ENCODE measurements around the gene APOA5. TPM values are rescaled to one million over a fixed set of nuclear protein-coding genes. Genes with fewer than 3 reads are reported as not detected.
"Not testable (repeated sequence)": the region's sequence is repeated elsewhere in the genome, so short reads cannot be mapped to it uniquely, and the experiment has no call there.

APOA5 gene
- not detected for total RNA-seq

GRCh38 chr11:116791813-116792143 lies at the start of gene APOA5:
TSS of gene APOA5 (minus strand) at chr11:116791879. CDS start at chr11:116791860, 19 bp downstream.
- peaks cover 5% of the 10 kb centered on the region for H3K36me3 Mint-ChIP-seq (ENCODE audit: low read depth)
- no peaks in the 10 kb centered on the region for H3K9me3 Mint-ChIP-seq
- H3K27me3 Mint-ChIP-seq: no peaks in the 10 kb centered on the region
- H3K4me1 Mint-ChIP-seq: peaks cover 23% of the 10 kb centered on the region
- no peak within 1 kb of the TSS for H3K4me3 Mint-ChIP-seq
- POLR2A ChIA-PET: interaction anchor here (1.0 to 1.1 kb wide), 2 partner anchors 44 to 62 kb away, joined by 3 to 6 read pairs; no protein-coding TSS in a partner anchor
- no peak for DNase-seq
- H3K27ac Mint-ChIP-seq: peak within 1 kb of the TSS; percentile 10
- CTCF ChIA-PET: interaction anchor here (0.6 to 4.4 kb wide), 21 partner anchors 8 to 435 kb away, joined by 3 to 33 read pairs (median 5); partner anchors contain the start of genes APOC3, PAFAH1B2 and SIK3

DNA sequence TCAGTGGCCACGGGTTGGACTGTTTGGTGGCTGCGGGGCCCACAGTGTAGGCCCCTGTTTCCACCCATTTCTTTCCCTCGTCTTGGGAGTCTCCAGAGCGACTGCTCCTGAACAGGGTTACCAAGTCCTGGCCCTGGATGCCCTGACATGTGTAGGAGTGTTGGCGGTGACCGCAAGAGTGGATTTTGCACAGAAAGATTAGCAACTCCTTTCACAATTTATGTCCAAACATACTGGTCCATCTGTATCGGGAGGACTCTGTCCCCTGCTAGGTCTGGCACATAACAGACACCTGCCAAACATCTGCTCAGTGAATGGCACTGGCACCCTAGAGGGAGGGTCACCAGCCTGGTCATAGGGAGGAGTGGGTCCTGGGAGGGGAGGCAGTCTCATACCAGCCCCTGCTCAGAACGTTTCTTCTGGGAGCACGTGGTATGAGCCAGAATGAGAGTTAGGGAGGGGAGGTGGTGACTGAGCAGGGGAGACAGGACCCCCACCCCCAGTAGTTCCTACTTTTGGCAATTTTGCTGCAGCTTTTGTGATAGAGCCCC lies 49.1 kb upstream of the APOA5 start:
- Mint-ChIP-seq H3K4me3 (no peak overlapping the region), H3K27ac (no peak overlapping the region), H3K9me3 (no peaks in the 10 kb centered on the region), H3K36me3 (ENCODE audit: low read depth) (peaks cover 18% of the 10 kb centered on the region), H3K27me3 (no peaks in the 10 kb centered on the region), H3K4me1 (peaks cover 4% of the 10 kb centered on the region)
- DNase-seq: no peak
- ChIA-PET POLR2A (no interaction called here), CTCF (interaction anchor here (0.9 to 1.3 kb wide), 2 partner anchors 18 to 199 kb away, joined by 3 to 4 read pairs; partner anchors contain the start of gene APOA4)

DNA sequence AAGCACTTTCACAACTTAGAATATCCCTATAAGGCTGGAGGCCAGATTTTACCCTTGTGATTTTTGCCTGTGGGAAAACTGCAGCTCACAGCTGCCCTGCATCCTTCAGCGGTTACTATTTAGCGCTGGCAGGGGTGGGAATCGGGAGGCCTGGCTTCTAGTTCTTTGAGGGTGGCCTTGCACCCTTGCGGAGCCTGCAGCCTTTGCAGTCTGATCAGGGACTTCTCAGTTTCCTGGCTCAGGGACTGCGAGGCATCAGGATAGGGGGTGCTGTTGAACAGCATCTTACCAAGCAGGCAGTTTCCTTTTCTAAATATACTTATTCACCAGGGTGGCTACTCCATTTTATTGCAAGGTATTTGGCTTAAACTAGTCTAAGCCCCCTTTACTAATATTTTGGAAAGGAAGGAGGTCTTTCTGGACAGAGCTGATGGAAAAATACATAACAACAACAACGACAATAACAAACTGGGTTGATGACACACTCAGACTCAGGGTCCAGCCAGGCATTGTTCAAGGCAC lies 48.6 kb upstream of the APOA5 start:
- Mint-ChIP-seq H3K27me3 (no peaks in the 10 kb centered on the region), H3K36me3 (ENCODE audit: low read depth) (peaks cover 13% of the 10 kb centered on the region), H3K4me1 (peaks cover 9% of the 10 kb centered on the region), H3K27ac (no peak overlapping the region), H3K9me3 (no peaks in the 10 kb centered on the region), H3K4me3 (no peak overlapping the region)
- ChIA-PET POLR2A (no interaction called here), CTCF (no interaction called here)
- DNase-seq: no peak

- ChIA-PET POLR2A (no interaction called here), CTCF (no interaction called here)
- peaks cover 16% of the 10 kb centered on the region for H3K4me1 Mint-ChIP-seq
- H3K36me3 Mint-ChIP-seq (ENCODE audit: low read depth): peaks cover 2% of the 10 kb centered on the region
- H3K27ac Mint-ChIP-seq: peak overlapping the region; percentile 17
- H3K4me3 Mint-ChIP-seq: no peak overlapping the region
- no peak for DNase-seq
- H3K27me3 Mint-ChIP-seq: no peaks in the 10 kb centered on the region
- no peaks in the 10 kb centered on the region for H3K9me3 Mint-ChIP-seq
Observed at GRCh38 chr11:116838321-116839084, 46.8 kb upstream of the APOA5 start.

GRCh38 chr11:116837231-116838091 lies 45.8 kb upstream of the APOA5 start, which contains the start of gene APOA1:
TSS of gene APOA1 (minus strand) at chr11:116837622. CDS start at chr11:116837387, 235 bp downstream.
- Mint-ChIP-seq H3K4me3 (no peak within 1 kb of the TSS), H3K4me1 (peaks cover 16% of the 10 kb centered on the region), H3K27ac (no peak within 1 kb of the TSS), H3K36me3 (ENCODE audit: low read depth) (no peaks in the 10 kb centered on the region), H3K9me3 (no peaks in the 10 kb centered on the region), H3K27me3 (no peaks in the 10 kb centered on the region)
- DNase-seq: no peak
- POLR2A ChIA-PET: no interaction called here
- CTCF ChIA-PET: interaction anchor here (1.4 to 3.8 kb wide), 7 partner anchors 9 to 267 kb away, joined by 4 to 33 read pairs (median 9); partner anchors contain the start of gene APOA5

GRCh38 chr11:116836632-116836991 lies 44.9 kb upstream of the APOA5 start:
- Mint-ChIP-seq H3K4me3 (no peak overlapping the region), H3K27me3 (no peaks in the 10 kb centered on the region), H3K4me1 (peaks cover 16% of the 10 kb centered on the region), H3K9me3 (no peaks in the 10 kb centered on the region), H3K36me3 (ENCODE audit: low read depth) (no peaks in the 10 kb centered on the region), H3K27ac (no peak overlapping the region)
- ChIA-PET CTCF (interaction anchor here (1.0 to 3.8 kb wide), 23 partner anchors 10 to 388 kb away, joined by 3 to 33 read pairs (median 5); partner anchors contain the start of genes APOA5, SIDT2 and ZPR1), POLR2A (interaction anchor here (0.6 kb wide), 1 partner anchor 274 kb away, joined by 3 read pairs; no protein-coding TSS in a partner anchor)
- DNase-seq: no peak

GRCh38 chr11:116835791-116836631 lies 44.3 kb upstream of the APOA5 start:
- peak overlapping the region; percentile 80 for H3K27ac Mint-ChIP-seq
- DNase-seq: peak; percentile 83
- CTCF ChIA-PET: interaction anchor here (0.6 to 3.8 kb wide), 29 partner anchors 9 to 388 kb away, joined by 3 to 33 read pairs (median 4); partner anchors contain the start of genes APOA5, SIDT2 and ZPR1

GRCh38 chr11:116835042-116835772 lies 43.5 kb upstream of the APOA5 start:
- H3K27ac Mint-ChIP-seq: peak overlapping the region; percentile 80

More at GRCh38 chr11:116835791-116836631, 44.3 kb upstream of the APOA5 start:
- POLR2A ChIA-PET: interaction anchor here (0.5 to 0.9 kb wide), 7 partner anchors 45 to 287 kb away, joined by 3 to 7 read pairs (median 3); partner anchors contain the start of gene APOA5
- Mint-ChIP-seq H3K9me3 (no peaks in the 10 kb centered on the region), H3K27me3 (no peaks in the 10 kb centered on the region), H3K36me3 (ENCODE audit: low read depth) (no peaks in the 10 kb centered on the region), H3K4me3 (peak overlapping the region; percentile 66), H3K4me1 (peaks cover 16% of the 10 kb centered on the region)

GRCh38 chr11:116834535-116835041 lies 42.9 kb upstream of the APOA5 start:
- Mint-ChIP-seq H3K27ac (peak overlapping the region; percentile 48), H3K4me1 (peaks cover 16% of the 10 kb centered on the region), H3K4me3 (peak overlapping the region; percentile 11)
- CTCF ChIA-PET: interaction anchor here (2.4 to 3.8 kb wide), 2 partner anchors 43 to 270 kb away, joined by 9 to 33 read pairs; partner anchors contain the start of gene APOA5
- H3K27me3 Mint-ChIP-seq; H3K36me3 Mint-ChIP-seq (ENCODE audit: low read depth); H3K9me3 Mint-ChIP-seq; DNase-seq; POLR2A ChIA-PET: not testable (repeated sequence)

More at GRCh38 chr11:116835042-116835772, 43.5 kb upstream of the APOA5 start:
- Mint-ChIP-seq H3K4me3 (peak overlapping the region; percentile 66), H3K27me3 (no peaks in the 10 kb centered on the region), H3K36me3 (ENCODE audit: low read depth) (no peaks in the 10 kb centered on the region), H3K9me3 (no peaks in the 10 kb centered on the region), H3K4me1 (peaks cover 16% of the 10 kb centered on the region)
- DNase-seq: no peak
- CTCF ChIA-PET: interaction anchor here (0.6 to 3.8 kb wide), 26 partner anchors 8 to 389 kb away, joined by 3 to 33 read pairs (median 5); partner anchors contain the start of genes APOA5, SIDT2 and ZPR1
- POLR2A ChIA-PET: interaction anchor here (0.5 to 0.9 kb wide), 5 partner anchors 44 to 288 kb away, joined by 3 to 7 read pairs (median 3); partner anchors contain the start of gene APOA5

DNA sequence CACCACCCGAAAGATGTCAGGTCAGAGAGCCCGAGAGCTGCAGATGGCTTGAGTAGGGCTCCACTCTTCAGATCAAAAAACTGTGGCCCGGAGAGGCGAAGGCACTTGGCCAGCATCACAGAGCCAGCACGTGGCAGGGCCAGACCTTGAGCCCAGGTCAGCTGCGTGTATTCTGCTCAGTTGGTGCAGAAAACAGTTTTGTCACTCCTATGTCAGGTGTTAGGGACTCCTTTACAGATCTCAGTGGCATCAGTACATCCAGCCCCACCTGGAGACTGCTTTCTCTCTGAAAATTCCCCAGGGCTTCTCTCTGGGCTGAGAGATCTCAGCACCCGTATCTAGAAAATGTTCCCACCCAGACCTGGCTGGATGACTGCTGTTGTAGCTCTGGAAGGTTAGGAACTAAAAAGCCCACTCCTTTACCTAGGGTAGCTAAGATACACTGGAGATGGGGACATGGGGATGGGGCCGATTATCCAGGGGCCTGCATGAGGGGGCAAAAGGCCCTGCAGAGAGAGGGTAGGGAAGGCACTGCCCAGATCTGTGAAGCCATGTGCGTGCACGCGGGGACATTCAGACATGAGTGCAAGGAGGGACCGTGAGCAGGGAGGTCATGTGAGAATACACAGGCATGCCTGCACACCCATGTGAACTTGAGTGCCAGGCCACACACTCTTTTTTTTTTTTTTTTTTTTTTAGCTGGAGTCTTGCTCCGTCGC lies 42.3 kb upstream of the APOA5 start:
- H3K9me3 Mint-ChIP-seq: no peaks in the 10 kb centered on the region
- no peak for DNase-seq
- H3K4me1 Mint-ChIP-seq: peaks cover 16% of the 10 kb centered on the region
- peak overlapping the region; percentile 9 for H3K27ac Mint-ChIP-seq
- H3K27me3 Mint-ChIP-seq: no peaks in the 10 kb centered on the region
- H3K36me3 Mint-ChIP-seq (ENCODE audit: low read depth): no peaks in the 10 kb centered on the region
- POLR2A ChIA-PET: no interaction called here
- H3K4me3 Mint-ChIP-seq: no peak overlapping the region
- CTCF ChIA-PET: interaction anchor here (1.0 to 3.8 kb wide), 2 partner anchors 17 to 42 kb away, joined by 3 to 33 read pairs; partner anchors contain the start of gene APOA5

Measured in activated CD4-positive, alpha-beta T cell treated with anti-CD3 and anti-CD28 coated beads, Interleukin-2, amount 10 ng/mL, durations not matched to agents 7 days and 5 days (primary cell).